Measurements from ENCODE around the gene ANKS1B.
A peak's percentile ranks its signal among the peaks of the same experiment; 100 is the strongest.
"Not testable (repeated sequence)": the region's sequence is repeated elsewhere in the genome, so short reads cannot be mapped to it uniquely, and the experiment has no call there.

ANKS1B gene

DNA sequence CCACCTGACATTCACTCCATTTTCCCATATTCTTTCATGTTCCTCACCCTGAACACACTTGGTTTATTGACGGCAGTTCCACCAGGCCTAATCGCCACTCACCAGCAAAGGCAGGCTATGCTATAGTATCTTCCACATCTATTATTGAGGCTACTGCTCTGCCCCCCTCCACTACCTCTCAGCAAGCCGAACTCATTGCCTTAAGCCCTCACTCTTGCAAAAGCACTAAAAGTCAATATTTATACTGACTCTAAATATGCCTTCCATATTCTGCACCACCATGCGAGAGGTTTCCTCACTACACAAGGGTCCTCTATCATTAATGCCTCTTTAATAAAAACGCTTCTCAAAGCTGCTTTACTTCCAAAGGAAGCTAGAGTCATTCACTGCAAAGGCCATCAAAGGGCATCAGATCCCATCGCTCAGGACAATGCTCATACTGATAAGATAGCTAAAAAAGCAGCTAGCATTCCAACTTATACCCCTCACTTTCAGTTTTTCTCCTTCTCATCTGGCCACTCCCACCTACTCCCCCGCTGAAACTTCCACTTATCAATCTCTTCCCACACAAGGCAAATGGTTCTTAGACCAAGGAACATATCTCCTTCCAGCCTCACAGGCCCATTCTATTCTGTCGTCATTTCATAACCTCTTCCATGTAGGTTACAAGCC lies 265.2 kb downstream of the ANKS1B start:
- DNase-seq; in situ Hi-C loops (cut with MboI; ENCODE audit: low pct_unique_long_range_greater_than_20kb, low sequenced_read_pairs): not testable (repeated sequence)

- in situ Hi-C loops (cut with MboI; ENCODE audit: low pct_unique_long_range_greater_than_20kb, low sequenced_read_pairs); DNase-seq: not testable (repeated sequence)
Measured at GRCh38 chr12:99715841-99716510, 268.8 kb downstream of the ANKS1B start.

DNA sequence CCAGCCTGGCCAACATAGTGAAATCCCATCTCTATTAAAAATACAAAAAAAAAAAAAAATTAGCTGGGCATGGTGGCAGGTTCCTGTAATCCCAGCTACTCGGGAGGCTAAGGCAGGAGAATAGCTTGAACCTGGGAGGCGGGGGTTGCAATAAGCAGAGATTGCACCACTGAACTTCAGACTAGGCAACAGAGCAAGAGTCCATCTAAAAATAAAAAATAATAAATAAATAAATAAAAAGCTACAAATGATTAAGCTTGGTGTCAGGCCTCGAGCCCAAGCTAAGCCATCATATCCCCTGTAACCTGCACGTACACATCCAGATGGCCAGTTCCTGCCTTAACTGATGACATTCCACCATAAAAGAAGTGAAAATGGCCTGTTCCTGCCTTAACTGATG lies 269.8 kb downstream of the ANKS1B start:
- DNase-seq; in situ Hi-C loops (cut with MboI; ENCODE audit: low pct_unique_long_range_greater_than_20kb, low sequenced_read_pairs): not testable (repeated sequence)

DNA sequence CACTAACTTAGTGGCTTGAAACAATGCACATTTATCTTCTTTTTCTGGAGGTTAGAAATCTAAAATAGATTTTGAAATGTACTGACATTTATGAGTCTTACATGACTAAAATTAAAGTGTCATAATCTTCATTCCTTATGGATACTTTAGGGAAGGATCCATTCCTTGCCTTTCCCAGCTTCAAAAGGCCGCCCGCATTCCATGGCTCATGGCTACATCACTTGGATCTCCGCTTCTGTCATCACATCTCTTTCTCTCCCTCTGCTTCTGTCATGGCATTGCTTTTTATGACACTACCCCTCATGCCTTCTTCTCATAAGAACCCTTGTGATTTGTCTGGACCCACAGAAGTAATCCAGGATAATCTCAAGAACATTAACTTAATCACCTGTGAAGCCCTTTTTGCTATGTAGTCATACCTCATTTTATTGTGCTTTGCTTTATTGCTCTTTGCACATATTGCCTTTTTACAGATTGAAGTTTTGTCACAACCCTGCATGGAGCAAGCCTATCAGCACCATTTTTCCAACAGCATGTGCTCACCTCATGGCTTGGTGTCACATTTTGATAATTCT lies 270.7 kb downstream of the ANKS1B start:
- in situ Hi-C loops (cut with MboI; ENCODE audit: low pct_unique_long_range_greater_than_20kb, low sequenced_read_pairs), result no loop called here
- DNase-seq, result no peak

DNA sequence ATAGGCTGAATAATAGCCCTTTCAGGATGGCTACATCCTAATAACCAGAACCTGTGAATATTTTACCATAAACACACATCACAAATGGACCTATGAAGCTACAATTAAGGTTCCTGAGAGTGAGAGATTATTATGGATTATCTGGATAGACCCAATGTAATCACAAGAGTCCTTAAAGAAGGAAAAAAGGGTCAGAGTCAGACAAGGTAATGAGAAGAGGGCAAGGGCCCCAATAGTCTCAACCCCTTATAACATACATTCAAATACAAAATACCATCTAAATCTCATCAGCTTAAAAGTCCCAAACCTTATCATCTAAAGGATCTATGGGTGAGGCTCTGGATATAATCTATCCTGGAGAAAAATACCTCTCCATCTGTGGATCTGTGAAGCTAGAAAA lies 272.5 kb downstream of the ANKS1B start:
- in situ Hi-C loops (cut with MboI; ENCODE audit: low pct_unique_long_range_greater_than_20kb, low sequenced_read_pairs), result no loop called here
- no peak for DNase-seq

DNA sequence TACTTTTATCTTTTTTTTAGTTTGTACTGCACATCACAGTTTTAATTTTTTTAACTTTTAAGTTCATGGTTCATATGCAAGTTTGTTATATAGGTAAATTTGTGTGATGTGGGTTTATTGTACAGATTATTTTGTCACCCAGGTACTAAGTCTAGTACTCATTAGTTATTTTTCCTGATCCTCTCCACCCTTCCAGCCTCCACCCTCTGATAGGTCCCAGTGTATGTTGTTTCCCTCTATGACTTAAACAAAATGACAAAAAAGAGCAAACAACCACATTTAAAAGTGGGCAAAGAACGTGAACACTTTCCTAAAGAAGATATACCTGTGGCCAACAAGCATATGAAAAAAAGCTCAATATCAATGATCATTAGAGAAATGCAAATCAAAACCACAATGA lies 273.5 kb downstream of the ANKS1B start:
- in situ Hi-C loops (cut with MboI; ENCODE audit: low pct_unique_long_range_greater_than_20kb, low sequenced_read_pairs), result no loop called here
- no peak for DNase-seq

- in situ Hi-C loops (cut with MboI; ENCODE audit: low pct_unique_long_range_greater_than_20kb, low sequenced_read_pairs), result no loop called here
- no peak for DNase-seq
Measured at GRCh38 chr12:99709619-99710018, 275.1 kb downstream of the ANKS1B start.

- DNase-seq, result no peak
- in situ Hi-C loops (cut with MboI; ENCODE audit: low pct_unique_long_range_greater_than_20kb, low sequenced_read_pairs), result no loop called here
Measured at GRCh38 chr12:99709116-99709515, 275.6 kb downstream of the ANKS1B start.

- in situ Hi-C loops (cut with MboI; ENCODE audit: low pct_unique_long_range_greater_than_20kb, low sequenced_read_pairs), result no loop called here
Measured at GRCh38 chr12:99707883-99708282, 276.9 kb downstream of the ANKS1B start.

GRCh38 chr12:99706736-99707473 lies 277.8 kb downstream of the ANKS1B start:
- no peak for DNase-seq
- in situ Hi-C loops (cut with MboI; ENCODE audit: low pct_unique_long_range_greater_than_20kb, low sequenced_read_pairs), result no loop called here

More at GRCh38 chr12:99707883-99708282, 276.9 kb downstream of the ANKS1B start:
- DNase-seq, result no peak

GRCh38 chr12:99704458-99704857 lies 280.3 kb downstream of the ANKS1B start:
- in situ Hi-C loops (cut with MboI; ENCODE audit: low pct_unique_long_range_greater_than_20kb, low sequenced_read_pairs), result no loop called here

DNA sequence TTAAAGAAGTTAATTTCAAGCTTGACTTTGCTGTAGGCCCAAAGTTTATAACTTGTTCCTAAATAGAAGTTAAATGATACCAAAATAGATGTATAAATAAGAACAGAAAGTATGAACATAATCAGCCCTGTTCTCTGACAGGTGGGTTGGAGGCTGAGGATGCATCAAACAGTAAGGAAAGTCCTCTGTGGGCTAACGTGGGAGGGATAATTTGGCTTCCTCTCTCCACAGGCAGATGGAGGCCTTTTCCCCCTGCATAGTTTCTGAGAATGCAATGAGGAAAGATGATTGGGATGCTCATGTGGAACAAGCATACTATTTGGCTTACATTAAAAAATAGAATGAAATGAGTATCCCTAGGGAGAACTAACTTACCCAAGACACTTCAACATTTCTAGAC lies 280.7 kb downstream of the ANKS1B start:
- in situ Hi-C loops (cut with MboI; ENCODE audit: low pct_unique_long_range_greater_than_20kb, low sequenced_read_pairs), result no loop called here

More at GRCh38 chr12:99704458-99704857, 280.3 kb downstream of the ANKS1B start:
- no peak for DNase-seq

DNA sequence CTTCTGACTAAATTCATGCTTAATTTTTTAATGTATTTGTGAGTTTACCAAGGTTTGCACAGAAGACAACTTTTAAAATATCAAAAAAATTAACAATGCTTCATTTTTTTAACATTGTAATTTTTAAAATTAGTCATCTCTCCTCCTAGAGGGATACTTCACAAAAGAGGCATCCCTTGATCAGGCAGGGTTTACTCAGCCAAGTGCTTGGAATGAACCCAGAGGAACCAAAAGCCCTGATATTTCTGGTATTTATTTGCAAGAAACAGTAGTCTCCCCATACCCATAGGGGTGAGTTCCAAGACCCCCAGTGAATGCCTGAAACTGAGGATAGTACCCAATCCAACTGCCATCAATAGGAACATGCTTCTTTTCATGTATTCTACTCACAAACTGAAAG lies 284.7 kb downstream of the ANKS1B start:
- in situ Hi-C loops (cut with MboI; ENCODE audit: low pct_unique_long_range_greater_than_20kb, low sequenced_read_pairs), result no loop called here
- DNase-seq, result no peak

More for the DNA sequence above, 280.7 kb downstream of the ANKS1B start:
- DNase-seq, result no peak

DNA sequence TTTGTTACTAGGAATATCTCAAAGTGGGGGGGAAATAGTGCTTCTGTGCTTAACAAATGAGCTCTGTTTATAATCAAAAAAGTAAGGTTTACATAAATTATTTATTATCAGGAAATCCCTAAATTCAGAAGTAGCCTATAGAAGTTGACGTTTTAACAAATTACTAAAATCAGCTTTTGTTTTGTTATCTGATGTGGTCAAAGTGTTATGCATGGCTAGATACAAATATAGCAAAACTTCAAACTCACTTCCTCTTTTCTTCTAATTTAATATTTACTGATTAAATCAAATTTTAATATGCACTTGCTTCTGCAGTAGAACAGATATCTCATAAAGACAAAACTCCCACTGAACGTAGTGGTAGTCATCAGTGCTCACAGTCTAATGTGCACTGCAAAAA lies 289.7 kb downstream of the ANKS1B start:
- no peak for DNase-seq
- in situ Hi-C loops (cut with MboI; ENCODE audit: low pct_unique_long_range_greater_than_20kb, low sequenced_read_pairs), result no loop called here

GRCh38 chr12:99686142-99686541 lies 298.6 kb downstream of the ANKS1B start:
- in situ Hi-C loops (cut with MboI; ENCODE audit: low pct_unique_long_range_greater_than_20kb, low sequenced_read_pairs), result no loop called here
- no peak for DNase-seq

DNA sequence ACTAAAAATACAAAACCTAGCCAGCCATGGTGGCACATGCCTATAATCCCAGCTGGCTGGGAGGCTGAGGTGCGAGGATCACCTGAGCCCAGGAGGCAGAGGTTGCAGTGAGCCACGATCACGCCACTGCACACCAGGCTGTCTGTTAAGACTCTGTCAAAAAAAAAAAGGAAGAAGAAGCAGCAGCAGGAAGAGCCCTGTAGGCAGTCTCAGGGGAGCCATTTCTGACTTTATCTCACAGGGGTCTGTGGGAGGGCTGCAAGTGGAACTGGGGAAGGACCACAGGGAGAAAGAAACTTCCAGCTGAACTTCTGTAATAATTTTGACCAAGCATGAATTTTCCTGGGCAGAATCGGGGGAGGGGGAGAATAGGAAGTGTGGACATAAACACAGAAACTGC lies 304.5 kb downstream of the ANKS1B start:
- peak; percentile 5 for DNase-seq
- in situ Hi-C loops (cut with MboI; ENCODE audit: low pct_unique_long_range_greater_than_20kb, low sequenced_read_pairs), result no loop called here

- no peak for DNase-seq
- in situ Hi-C loops (cut with MboI; ENCODE audit: low pct_unique_long_range_greater_than_20kb, low sequenced_read_pairs), result no loop called here
Measured at GRCh38 chr12:99670635-99671034, 314.1 kb downstream of the ANKS1B start.

- in situ Hi-C loops (cut with MboI; ENCODE audit: low pct_unique_long_range_greater_than_20kb, low sequenced_read_pairs), result no loop called here
- no peak for DNase-seq
Measured at GRCh38 chr12:99658671-99659349, 325.9 kb downstream of the ANKS1B start.

GRCh38 chr12:99649551-99649950 lies 335.2 kb downstream of the ANKS1B start:
- in situ Hi-C loops (cut with MboI; ENCODE audit: low pct_unique_long_range_greater_than_20kb, low sequenced_read_pairs), result no loop called here
- DNase-seq, result no peak

All from KBM-7 (cell line).